H1 (cell line): ENCODE data around the gene DLK1. TPM values are rescaled to one million over a fixed set of nuclear protein-coding genes. Genes with fewer than 3 reads are reported as not detected.

Experiments
- CTCF ChIA-PET: fragments of 300-600 bp; sonication (Branson Sonifier 250); formaldehyde crosslinking; loops from one replicate; lab custom pipeline; 2021; ENCODE audit not compliant: partially characterized antibody; lab: Charles Lee
- POLR2A ChIA-PET: fragments of 300-600 bp; sonication (Branson Sonifier 250); formaldehyde crosslinking; loops from one replicate; lab custom pipeline; 2021; ENCODE audit warnings: inconsistent platforms; ENCODE audit not compliant: partially characterized antibody; lab: Charles Lee
- DNase-seq, 2 experiments: peaks; one replicate each; pipeline versions ENCODE4 v3.0.0 to v3.0.0-alpha.2; 2010 to 2022; ENCODE audit warnings: low spot score in 2 of 2, low read depth in 1 of 2, mixed read lengths in 1 of 2
- FAIRE-seq: peaks from 2 replicates; lab custom pipeline; 2011; peaks lifted over from hg19 to GRCh38; lab: Jason Lieb, UNC
- H2AFZ ChIP-seq: 2 replicates; pipeline ENCODE4 v1.8.1; 2012; ENCODE audit warnings: low read length, inconsistent platforms
- H2AK5ac ChIP-seq: 2 replicates; pipeline ENCODE4 v1.6.1; 2013; ENCODE audit warnings: low read depth, low read length
- H2BK120ac ChIP-seq: replicated peaks from 2 replicates; pipeline ENCODE3; 2013; ENCODE audit warnings: low read depth, low read length, inconsistent platforms
- H2BK12ac ChIP-seq: 2 replicates; pipeline ENCODE4 v1.6.1; 2013; ENCODE audit warnings: low read depth, low read length
- H2BK15ac ChIP-seq: 2 replicates; pipeline ENCODE4 v1.6.1; 2013; ENCODE audit warnings: low read length
- H2BK20ac ChIP-seq: 2 replicates; pipeline ENCODE4 v1.6.1; 2013; ENCODE audit warnings: low read length
- H2BK5ac ChIP-seq: 2 replicates; pipeline ENCODE4 v1.6.1; 2013; ENCODE audit warnings: low read depth, low read length
- H3K14ac ChIP-seq: 2 replicates; pipeline ENCODE4 v1.6.1; 2013; ENCODE audit warnings: inconsistent platforms; ENCODE audit not compliant: insufficient read length
- H3K18ac ChIP-seq: 2 replicates; pipeline ENCODE4 v1.6.1; 2013; ENCODE audit warnings: low read length; ENCODE audit errors: extremely low read depth
- H3K23ac ChIP-seq: 2 replicates; pipeline ENCODE4 v1.6.1; 2013; ENCODE audit warnings: inconsistent platforms; ENCODE audit not compliant: insufficient read length
- H3K23me2 ChIP-seq: 2 replicates; pipeline ENCODE4 v1.6.1; 2013; ENCODE audit warnings: low read depth, low read length
- H3K27ac ChIP-seq: 2 replicates; pipeline ENCODE4 v1.6.1; 2011; ENCODE audit warnings: low read depth, low read length, inconsistent platforms
- H3K27me3 ChIP-seq, 4 experiments: replicated peaks in 1 of 4; 1 replicate in 1 of 4; 2 replicates in 3 of 4; pipeline versions ENCODE4 v1.6.1 to v1.8.1; 2011 to 2013; ENCODE audit warnings: low read length in 3 of 4, mild to moderate bottlenecking in 3 of 4, inconsistent platforms in 2 of 4, mixed read lengths in 2 of 4, moderate library complexity in 1 of 4; ENCODE audit not compliant: control insufficient read depth in 3 of 4, insufficient read depth in 3 of 4; ENCODE audit errors: extremely low read depth in 1 of 4
- H3K36me3 ChIP-seq, 4 experiments: 2 replicates each; pipeline versions ENCODE4 v1.6.1 to v1.8.1; 2011 to 2013; ENCODE audit warnings: mild to moderate bottlenecking in 4 of 4, low read length in 3 of 4, moderate library complexity in 2 of 4, control low read depth in 1 of 4, inconsistent platforms in 1 of 4; ENCODE audit not compliant: insufficient read depth in 4 of 4, control insufficient read depth in 2 of 4
- H3K4ac ChIP-seq: replicated peaks from 2 replicates; pipeline ENCODE3; 2013; ENCODE audit warnings: low read length, low read depth, mixed read lengths, inconsistent platforms; ENCODE audit not compliant: insufficient read length
- H3K4me1 ChIP-seq, 4 experiments: replicated peaks in 1 of 4; 1 replicate in 1 of 4; 2 replicates in 3 of 4; pipeline versions ENCODE4 v1.6.1 to v1.8.1; 2011 to 2013; ENCODE audit warnings: low read length in 3 of 4, inconsistent platforms in 2 of 4, mixed read lengths in 1 of 4; ENCODE audit not compliant: insufficient read depth in 4 of 4, control insufficient read depth in 3 of 4
- H3K4me2 ChIP-seq, 2 experiments: 2 replicates each; pipeline versions ENCODE4 v1.6.1 to v1.8.1; 2011 to 2013; ENCODE audit warnings: low read depth in 2 of 2, low read length in 2 of 2, control low read depth in 1 of 2, inconsistent platforms in 1 of 2, mild to moderate bottlenecking in 1 of 2; ENCODE audit not compliant: insufficient read depth in 1 of 2
- H3K4me3 ChIP-seq, 4 experiments: fragments of 200-600, 300-600 bp in 1 of 4; sonication (generic), shearing (Covaris generic), sonication (Bioruptor Twin) in 1 of 4; 2 replicates each; pipeline versions ENCODE4 v1.5.1 to v1.8.1; 2011 to 2016; ENCODE audit warnings: low read length in 4 of 4, low read depth in 3 of 4, control low read depth in 2 of 4, inconsistent platforms in 2 of 4, mild to moderate bottlenecking in 2 of 4, mixed read lengths in 1 of 4, moderate library complexity in 1 of 4; ENCODE audit not compliant: insufficient read depth in 2 of 4; ENCODE audit errors: extremely low read depth in 1 of 4
- H3K56ac ChIP-seq: replicated peaks from 2 replicates; pipeline ENCODE3; 2013; ENCODE audit warnings: low read depth, mild to moderate bottlenecking, mixed read lengths, low read length, inconsistent platforms; ENCODE audit not compliant: insufficient read length
- H3K79me1 ChIP-seq: 2 replicates; pipeline ENCODE4 v1.6.1; 2013; ENCODE audit warnings: low read depth, low read length, control low read depth
- H3K79me2 ChIP-seq, 2 experiments: 2 replicates each; pipeline versions ENCODE4 v1.6.1 to v1.8.1; 2012 to 2013; ENCODE audit warnings: low read length in 2 of 2, mild to moderate bottlenecking in 2 of 2, inconsistent platforms in 1 of 2; ENCODE audit not compliant: insufficient read depth in 2 of 2, control insufficient read depth in 1 of 2
- H3K9ac ChIP-seq, 4 experiments: replicated peaks in 1 of 4; 1 replicate in 1 of 4; 2 replicates in 3 of 4; pipeline versions ENCODE4 v1.6.1 to v1.8.1; 2011 to 2013; ENCODE audit warnings: low read depth in 3 of 4, low read length in 3 of 4, control low read depth in 2 of 4, mild to moderate bottlenecking in 2 of 4, moderate library complexity in 2 of 4, inconsistent platforms in 1 of 4; ENCODE audit errors: extremely low read depth in 1 of 4
- H3K9me3 ChIP-seq, 2 experiments: 2 replicates each; pipeline versions ENCODE4 v1.6.1 to v1.8.1; 2012 to 2013; ENCODE audit warnings: mild to moderate bottlenecking in 2 of 2, moderate library complexity in 2 of 2, control low read depth in 1 of 2, inconsistent platforms in 1 of 2, low read depth in 1 of 2, low read length in 1 of 2, mixed read lengths in 1 of 2; ENCODE audit not compliant: insufficient read depth in 2 of 2
- H4K20me1 ChIP-seq, 2 experiments: replicated peaks in 1 of 2; 2 replicates each; pipeline versions ENCODE3 to v1.8.1; 2011 to 2013; ENCODE audit warnings: inconsistent platforms in 2 of 2, low read length in 2 of 2, mild to moderate bottlenecking in 1 of 2; ENCODE audit not compliant: insufficient read depth in 2 of 2, control insufficient read depth in 1 of 2
- H4K5ac ChIP-seq: 2 replicates; pipeline ENCODE4 v1.6.1; 2013; ENCODE audit warnings: low read length, low read depth, mixed read lengths, inconsistent platforms; ENCODE audit not compliant: insufficient read length
- H4K8ac ChIP-seq: 2 replicates; pipeline ENCODE4 v1.8.0; 2013; ENCODE audit warnings: mild to moderate bottlenecking, moderate library complexity, low read length, inconsistent platforms; ENCODE audit not compliant: insufficient read depth; ENCODE audit errors: extremely low read depth
- H4K91ac ChIP-seq: replicated peaks from 2 replicates; pipeline ENCODE3; 2013; ENCODE audit warnings: low read length, mixed read lengths, inconsistent platforms; ENCODE audit not compliant: insufficient read length
- EP300 ChIP-seq, 2 experiments: IDR thresholded peaks; 1 replicate in 1 of 2; 2 replicates in 1 of 2; pipeline ENCODE4 v1.6.1; 2011 to 2012; ENCODE audit warnings: low read depth in 2 of 2, low read length in 2 of 2, mild to moderate bottlenecking in 2 of 2, borderline replicate concordance in 1 of 2, inconsistent platforms in 1 of 2, moderate library complexity in 1 of 2
- NANOG ChIP-seq: IDR thresholded peaks from 2 replicates; pipeline ENCODE4 v1.6.1; 2011; ENCODE audit warnings: low read length, low read depth, mild to moderate bottlenecking, inconsistent platforms; ENCODE audit not compliant: insufficient read depth, poor library complexity, severe bottlenecking
- SP1 ChIP-seq: IDR thresholded peaks from 2 replicates; pipeline ENCODE4 v1.6.1; 2011; ENCODE audit warnings: low read depth, low read length
- SRF ChIP-seq: IDR thresholded peaks from 2 replicates; pipeline ENCODE4 v1.6.1; 2011; ENCODE audit warnings: mild to moderate bottlenecking, low read depth, low read length, moderate library complexity
- TAF7 ChIP-seq: optimal IDR thresholded peaks from 2 replicates; pipeline ENCODE3; 2011; ENCODE audit warnings: low read depth, mild to moderate bottlenecking, inconsistent platforms, low read length, moderate library complexity, borderline replicate concordance
- TEAD4 ChIP-seq: IDR thresholded peaks from 2 replicates; pipeline ENCODE4 v1.6.1; 2012; ENCODE audit warnings: low read depth, low read length, inconsistent platforms, mixed read lengths
- WGBS, 2 experiments: shearing (Covaris generic) in 1 of 2; methylation state at CpG; one replicate each; pipeline versions ENCODE4 v1.1.6 to v1.1.7; 2013 to 2015; ENCODE audit warnings: low lambda C conversion rate in 2 of 2, mixed read lengths in 2 of 2, inconsistent platforms in 1 of 2, low coverage in 1 of 2, missing lambda C conversion rate in 1 of 2; ENCODE audit not compliant: insufficient replicate concordance in 2 of 2, insufficient coverage in 1 of 2, insufficient read length in 1 of 2; ENCODE audit errors: extremely low coverage in 1 of 2, missing lambda C conversion rate in 1 of 2; 5-methylcytosine and 5-hydroxymethylcytosine counted together
- polyA plus RNA-seq, 7 experiments: library from polyadenylated mRNA; depleted of rRNA in 3 of 7; stranded (reverse) in 5 of 7; unstranded in 2 of 7; fragments of >200 nt in 5 of 7; fragments of 200-250 nt in 2 of 7; gene quantifications; 1 replicate in 5 of 7; 2 replicates in 1 of 7; 4 replicates in 1 of 7; pipeline versions ENCODE4 v1.2.1 to v1.2.3, GENCODE V29; 2011 to 2013; ENCODE audit warnings: missing spikeins in 2 of 7, mixed read lengths in 2 of 7
- total RNA-seq: library from RNA; stranded (reverse); fragmentation: NEBNext Ultra II Directional; extraction: Animal tissue kit (Norgen Biotek cat#: 25700); gene quantifications from 2 replicates; pipeline ENCODE4 v1.2.1, GENCODE V29; 2021

The DLK1 gene
- total and polyA plus RNA-seq, 2 of the 8 experiments (the other 6 are each of a cell fraction or from before 2014, with no cell fraction given) = 1.3 to 2.4 TPM

- Histone ChIP-seq H3K4me3 (no peak overlapping the region), H3K4me2 (no peak overlapping the region), H2BK12ac (no peak overlapping the region), H2BK15ac (no peak overlapping the region), H3K36me3 (no peaks in the 10 kb centered on the region), H3K4me1 (peaks cover 0 to 5% (median 1%) of the 10 kb centered on the region in 4 experiments; a peak in 3 of 7 replicates), H3K79me2 (no peaks in the 10 kb centered on the region), H4K8ac (no peak overlapping the region), H3K9me3 (peaks cover 6 to 11% of the 10 kb centered on the region in 2 experiments; a peak in 2 of 4 replicates), H3K56ac (no peak overlapping the region), H3K23ac (no peak overlapping the region), H3K23me2 (no peaks in the 10 kb centered on the region), H2BK120ac (no peak overlapping the region), H4K91ac (no peak overlapping the region), H3K18ac (no peak overlapping the region), H3K79me1 (no peaks in the 10 kb centered on the region), H2AFZ (no peak overlapping the region), H2AK5ac (no peak overlapping the region), H3K27ac (no peak overlapping the region), H3K9ac (no peak overlapping the region), H4K20me1 (no peaks in the 10 kb centered on the region), H3K27me3 (no peaks in the 10 kb centered on the region), H2BK20ac (no peak overlapping the region), H3K14ac (no peak overlapping the region), H2BK5ac (no peak overlapping the region), H4K5ac (no peak overlapping the region), H3K4ac (no peak overlapping the region)
- POLR2A ChIA-PET = interaction anchor here (0.8 kb wide), 1 partner anchor 50 kb away, joined by 3 read pairs; no protein-coding TSS in a partner anchor
- 91% methylated on average over 14 of the region's 14 CpGs; no CpG with 5 or more reads in 1 of the 2 experiments for WGBS, 2 experiments
- no peak for FAIRE-seq
- DNase-seq = no peak
- CTCF ChIA-PET = no interaction called here
- TF ChIP-seq TEAD4 (no peak), NANOG (no peak), TAF7 (no peak), EP300 (IDR thresholded peaks at IDR 0.05; ENCODE audit: borderline replicate concordance in 1 of 2, low read depth in 2 of 2, low read length in 2 of 2) (no peak), SRF (no peak), SP1 (no peak)
Measured at GRCh38 chr14:100767788-100768536, 41.3 kb downstream of the DLK1 start.
